ENCODE data around the gene HTT.
"Not testable (repeated sequence)": the region's sequence is repeated elsewhere in the genome, so short reads cannot be mapped to it uniquely, and the experiment has no call there.

HTT gene

GRCh38 chr4:3136454-3136853 lies 62.0 kb downstream of the HTT start:
- H3K9me3 ChIP-seq (ENCODE audit: control insufficient read depth, insufficient read depth, low read length): no peaks in the 10 kb centered on the region
- no peak overlapping the region for H3K4me3 ChIP-seq (ENCODE audit: low read length)
- H3K27ac ChIP-seq (ENCODE audit: low read length): no peak overlapping the region
- no peaks in the 10 kb centered on the region for H3K27me3 ChIP-seq (ENCODE audit: control insufficient read depth, insufficient read depth, low read length)
- DNase-seq (ENCODE audit: low read depth, low spot score): no peak
- H3K36me3 ChIP-seq (ENCODE audit: control insufficient read depth, insufficient read depth, low read length): peaks cover 19% of the 10 kb centered on the region; the same call in 1 of the 2 replicates
- WGBS (ENCODE audit: insufficient coverage, insufficient read length): no CpG with 5 or more reads among the region's 2 CpGs
- no peaks in the 10 kb centered on the region for H3K4me1 ChIP-seq (ENCODE audit: control insufficient read depth, insufficient read depth, low read length)

- 100% methylated on average over 2 of the region's 2 CpGs for WGBS (ENCODE audit: insufficient coverage, insufficient read length)
- H3K36me3 ChIP-seq (ENCODE audit: control insufficient read depth, insufficient read depth, low read length): peaks cover 12% of the 10 kb centered on the region; the same call in 1 of the 2 replicates
- H3K4me3 ChIP-seq (ENCODE audit: low read length): no peak overlapping the region
- no peak for DNase-seq (ENCODE audit: low read depth, low spot score)
- H3K9me3 ChIP-seq (ENCODE audit: control insufficient read depth, insufficient read depth, low read length): no peaks in the 10 kb centered on the region
- H3K27ac ChIP-seq (ENCODE audit: low read length): no peak overlapping the region
- no peaks in the 10 kb centered on the region for H3K4me1 ChIP-seq (ENCODE audit: control insufficient read depth, insufficient read depth, low read length)
- no peaks in the 10 kb centered on the region for H3K27me3 ChIP-seq (ENCODE audit: control insufficient read depth, insufficient read depth, low read length)
Observed at GRCh38 chr4:3137908-3138307, 63.4 kb downstream of the HTT start.

GRCh38 chr4:3145234-3145924 lies 70.9 kb downstream of the HTT start:
- H3K27ac ChIP-seq (ENCODE audit: low read length): no peak overlapping the region
- no peaks in the 10 kb centered on the region for H3K27me3 ChIP-seq (ENCODE audit: control insufficient read depth, insufficient read depth, low read length)
- DNase-seq (ENCODE audit: low read depth, low spot score): no peak
- peaks cover 7% of the 10 kb centered on the region; the same call in 1 of the 2 replicates for H3K36me3 ChIP-seq (ENCODE audit: control insufficient read depth, insufficient read depth, low read length)
- no peak overlapping the region for H3K4me3 ChIP-seq (ENCODE audit: low read length)
- no CpG with 5 or more reads among the region's 2 CpGs for WGBS (ENCODE audit: insufficient coverage, insufficient read length)
- H3K4me1 ChIP-seq (ENCODE audit: control insufficient read depth, insufficient read depth, low read length): no peaks in the 10 kb centered on the region
- H3K9me3 ChIP-seq (ENCODE audit: control insufficient read depth, insufficient read depth, low read length): no peaks in the 10 kb centered on the region

GRCh38 chr4:3148926-3149325 lies 74.4 kb downstream of the HTT start:
- Histone ChIP-seq H3K27ac (ENCODE audit: low read length) (no peak overlapping the region), H3K36me3 (ENCODE audit: control insufficient read depth, insufficient read depth, low read length) (peaks cover 14% of the 10 kb centered on the region; the same call in 1 of the 2 replicates), H3K9me3 (ENCODE audit: control insufficient read depth, insufficient read depth, low read length) (no peaks in the 10 kb centered on the region), H3K4me1 (ENCODE audit: control insufficient read depth, insufficient read depth, low read length) (no peaks in the 10 kb centered on the region), H3K4me3 (ENCODE audit: low read length) (no peak overlapping the region), H3K27me3 (ENCODE audit: control insufficient read depth, insufficient read depth, low read length) (no peaks in the 10 kb centered on the region)
- no peak for DNase-seq (ENCODE audit: low read depth, low spot score)

GRCh38 chr4:3151238-3151637 lies 76.8 kb downstream of the HTT start:
- H3K4me1 ChIP-seq (ENCODE audit: control insufficient read depth, insufficient read depth, low read length); H3K9me3 ChIP-seq (ENCODE audit: control insufficient read depth, insufficient read depth, low read length); H3K4me3 ChIP-seq (ENCODE audit: low read length); H3K27ac ChIP-seq (ENCODE audit: low read length); DNase-seq (ENCODE audit: low read depth, low spot score); H3K27me3 ChIP-seq (ENCODE audit: control insufficient read depth, insufficient read depth, low read length): not testable (repeated sequence)
- WGBS (ENCODE audit: insufficient coverage, insufficient read length): no CpG with 5 or more reads among the region's 1 CpG
- H3K36me3 ChIP-seq (ENCODE audit: control insufficient read depth, insufficient read depth, low read length): peaks cover 21% of the 10 kb centered on the region; the same call in 1 of the 2 replicates

- Histone ChIP-seq H3K27ac (ENCODE audit: low read length) (no peak overlapping the region), H3K4me3 (ENCODE audit: low read length) (no peak overlapping the region), H3K4me1 (ENCODE audit: control insufficient read depth, insufficient read depth, low read length) (no peaks in the 10 kb centered on the region), H3K9me3 (ENCODE audit: control insufficient read depth, insufficient read depth, low read length) (no peaks in the 10 kb centered on the region), H3K27me3 (ENCODE audit: control insufficient read depth, insufficient read depth, low read length) (no peaks in the 10 kb centered on the region), H3K36me3 (ENCODE audit: control insufficient read depth, insufficient read depth, low read length) (peaks cover 19% of the 10 kb centered on the region; the same call in 1 of the 2 replicates)
- DNase-seq (ENCODE audit: low read depth, low spot score): no peak
- no CpG with 5 or more reads among the region's 4 CpGs for WGBS (ENCODE audit: insufficient coverage, insufficient read length)
Observed at GRCh38 chr4:3157366-3157765, 82.9 kb downstream of the HTT start.

- Histone ChIP-seq H3K36me3 (ENCODE audit: control insufficient read depth, insufficient read depth, low read length) (peaks cover 14% of the 10 kb centered on the region; the same call in 1 of the 2 replicates), H3K4me1 (ENCODE audit: control insufficient read depth, insufficient read depth, low read length) (no peaks in the 10 kb centered on the region), H3K4me3 (ENCODE audit: low read length) (no peak overlapping the region), H3K27ac (ENCODE audit: low read length) (no peak overlapping the region), H3K27me3 (ENCODE audit: control insufficient read depth, insufficient read depth, low read length) (no peaks in the 10 kb centered on the region), H3K9me3 (ENCODE audit: control insufficient read depth, insufficient read depth, low read length) (no peaks in the 10 kb centered on the region)
- DNase-seq (ENCODE audit: low read depth, low spot score): no peak
- WGBS (ENCODE audit: insufficient coverage, insufficient read length): no CpG with 5 or more reads among the region's 7 CpGs
Observed at GRCh38 chr4:3158841-3159240, 84.4 kb downstream of the HTT start.

GRCh38 chr4:3160438-3160837 lies 86.0 kb downstream of the HTT start:
- Histone ChIP-seq H3K27me3 (ENCODE audit: control insufficient read depth, insufficient read depth, low read length) (no peaks in the 10 kb centered on the region), H3K4me1 (ENCODE audit: control insufficient read depth, insufficient read depth, low read length) (no peaks in the 10 kb centered on the region), H3K4me3 (ENCODE audit: low read length) (no peak overlapping the region), H3K27ac (ENCODE audit: low read length) (no peak overlapping the region), H3K36me3 (ENCODE audit: control insufficient read depth, insufficient read depth, low read length) (peaks cover 7% of the 10 kb centered on the region; the same call in 1 of the 2 replicates), H3K9me3 (ENCODE audit: control insufficient read depth, insufficient read depth, low read length) (no peaks in the 10 kb centered on the region)
- WGBS (ENCODE audit: insufficient coverage, insufficient read length): no CpG with 5 or more reads among the region's 7 CpGs
- DNase-seq (ENCODE audit: low read depth, low spot score): no peak

- not testable (repeated sequence) for H3K27me3 ChIP-seq (ENCODE audit: control insufficient read depth, insufficient read depth, low read length); H3K4me1 ChIP-seq (ENCODE audit: control insufficient read depth, insufficient read depth, low read length); H3K9me3 ChIP-seq (ENCODE audit: control insufficient read depth, insufficient read depth, low read length); H3K27ac ChIP-seq (ENCODE audit: low read length); DNase-seq (ENCODE audit: low read depth, low spot score); H3K36me3 ChIP-seq (ENCODE audit: control insufficient read depth, insufficient read depth, low read length); H3K4me3 ChIP-seq (ENCODE audit: low read length)
- WGBS (ENCODE audit: insufficient coverage, insufficient read length): no CpG with 5 or more reads among the region's 4 CpGs
Observed at GRCh38 chr4:3161044-3161443, 86.6 kb downstream of the HTT start.

- H3K27ac ChIP-seq (ENCODE audit: low read length); H3K4me1 ChIP-seq (ENCODE audit: control insufficient read depth, insufficient read depth, low read length); DNase-seq (ENCODE audit: low read depth, low spot score); H3K27me3 ChIP-seq (ENCODE audit: control insufficient read depth, insufficient read depth, low read length); H3K36me3 ChIP-seq (ENCODE audit: control insufficient read depth, insufficient read depth, low read length); H3K4me3 ChIP-seq (ENCODE audit: low read length); H3K9me3 ChIP-seq (ENCODE audit: control insufficient read depth, insufficient read depth, low read length): not testable (repeated sequence)
- WGBS (ENCODE audit: insufficient coverage, insufficient read length): no CpG with 5 or more reads among the region's 6 CpGs
Observed at GRCh38 chr4:3166434-3166833, 92.0 kb downstream of the HTT start.

GRCh38 chr4:3168029-3168428 lies 93.5 kb downstream of the HTT start:
- H3K36me3 ChIP-seq (ENCODE audit: control insufficient read depth, insufficient read depth, low read length): peaks cover 7% of the 10 kb centered on the region
- H3K9me3 ChIP-seq (ENCODE audit: control insufficient read depth, insufficient read depth, low read length): no peaks in the 10 kb centered on the region
- H3K27me3 ChIP-seq (ENCODE audit: control insufficient read depth, insufficient read depth, low read length): no peaks in the 10 kb centered on the region
- peak overlapping the region; percentile 74 for H3K27ac ChIP-seq (ENCODE audit: low read length)
- no CpG with 5 or more reads among the region's 3 CpGs for WGBS (ENCODE audit: insufficient coverage, insufficient read length)
- H3K4me3 ChIP-seq (ENCODE audit: low read length): no peak overlapping the region
- DNase-seq (ENCODE audit: low read depth, low spot score): no peak
- H3K4me1 ChIP-seq (ENCODE audit: control insufficient read depth, insufficient read depth, low read length): peaks cover 6% of the 10 kb centered on the region; the same call in 1 of the 2 replicates
